NCI-H1417 (cell line): ENCODE data around the gene MARCO.
"Not testable (repeated sequence)": the region's sequence is repeated elsewhere in the genome, so short reads cannot be mapped to it uniquely, and the experiment has no call there.

Source experiments
- DNase-seq, 3 experiments: peaks; one replicate each; lab custom pipeline; 2025; lab: John Stamatoyannopoulos, UW

Gene MARCO

DNA sequence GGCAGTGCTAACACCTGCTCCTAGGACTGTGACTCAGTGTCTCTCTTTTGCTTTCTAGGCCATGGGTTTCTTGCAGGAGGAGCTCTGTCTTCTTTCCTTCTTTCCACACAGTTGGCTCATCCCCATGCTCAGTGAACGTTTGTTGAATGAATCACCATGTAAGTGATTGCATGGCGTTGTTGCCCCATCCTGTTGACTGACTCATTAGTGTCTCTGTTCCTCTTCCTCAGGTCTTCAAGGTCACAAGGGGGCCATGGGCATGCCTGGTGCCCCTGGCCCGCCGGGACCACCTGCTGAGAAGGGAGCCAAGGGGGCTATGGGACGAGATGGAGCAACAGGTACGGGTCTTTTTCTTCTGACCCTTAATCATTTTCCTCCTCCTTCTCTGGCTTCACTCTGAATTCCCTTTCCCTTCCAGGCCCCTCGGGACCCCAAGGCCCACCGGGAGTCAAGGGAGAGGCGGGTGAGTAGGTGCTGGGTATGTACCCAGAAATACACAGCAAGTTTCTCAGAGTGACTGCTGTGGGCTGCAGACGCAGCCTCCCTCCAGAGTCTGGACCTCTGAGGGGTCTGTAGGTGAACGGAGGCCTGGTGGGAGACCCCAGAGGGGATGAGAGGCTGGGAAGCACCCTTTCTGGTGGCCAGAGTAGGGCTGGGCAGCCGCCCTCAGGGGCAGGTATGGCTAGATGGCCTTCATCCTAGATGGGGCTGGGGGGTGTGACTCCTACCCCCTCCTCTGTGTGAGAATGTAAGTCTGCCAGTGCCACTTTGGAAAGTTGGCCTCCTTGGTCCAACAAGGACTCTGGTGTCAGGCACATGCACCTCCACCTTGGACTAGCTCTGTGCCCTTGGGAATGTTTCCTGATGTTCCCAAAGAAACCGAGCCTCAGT, 32.4 kb downstream of the MARCO start:
- no peak for DNase-seq

- DNase-seq = no peak
Observed at GRCh38 chr2:118975133-118975532, 33.1 kb downstream of the MARCO start.

DNA sequence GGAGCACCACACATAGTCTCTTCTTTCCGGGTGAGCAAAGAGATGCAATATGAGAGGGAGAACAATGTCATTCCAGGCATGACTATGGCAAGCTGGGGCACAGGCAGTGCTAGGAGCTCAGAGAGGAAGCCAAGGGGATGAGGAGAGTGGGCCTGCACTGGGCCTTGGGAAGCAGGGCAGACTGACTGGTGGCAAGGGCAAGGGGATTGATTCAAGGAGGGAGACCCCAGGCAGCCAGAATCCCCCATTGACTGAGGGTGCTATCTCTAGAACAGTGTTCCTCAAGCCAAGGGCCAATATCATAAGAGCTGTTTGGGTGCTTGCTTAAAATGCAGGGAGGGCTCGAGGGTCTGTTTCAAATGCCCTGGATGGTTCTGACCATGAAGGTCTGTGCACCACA, 36.1 kb downstream of the MARCO start:
- no peak for DNase-seq

GRCh38 chr2:118979152-118979861, 37.3 kb downstream of the MARCO start:
- no peak for DNase-seq

GRCh38 chr2:118980022-118980421, 38.0 kb downstream of the MARCO start:
- DNase-seq = no peak

GRCh38 chr2:118980573-118980972, 38.6 kb downstream of the MARCO start:
- DNase-seq = no peak

DNA sequence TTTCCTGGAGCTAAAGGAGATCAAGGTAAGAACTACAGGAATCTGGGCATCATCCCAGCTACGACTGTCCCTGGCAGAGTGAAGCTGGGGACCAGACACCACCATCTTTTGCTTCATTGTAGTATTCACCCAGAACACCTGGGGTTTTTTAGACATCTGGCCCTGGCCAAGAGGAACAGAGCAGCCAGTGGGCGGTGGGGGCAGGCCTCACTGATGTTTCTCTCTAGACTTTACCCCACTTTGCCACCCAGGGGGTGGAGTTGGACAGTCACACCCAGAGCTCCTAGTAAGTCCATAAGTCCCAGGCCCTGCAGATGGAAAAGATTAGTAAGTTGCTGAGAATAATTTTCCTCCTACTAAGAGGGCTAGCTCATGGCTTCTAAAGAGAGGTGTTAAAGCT, 39.6 kb downstream of the MARCO start:
- DNase-seq = no peak

DNA sequence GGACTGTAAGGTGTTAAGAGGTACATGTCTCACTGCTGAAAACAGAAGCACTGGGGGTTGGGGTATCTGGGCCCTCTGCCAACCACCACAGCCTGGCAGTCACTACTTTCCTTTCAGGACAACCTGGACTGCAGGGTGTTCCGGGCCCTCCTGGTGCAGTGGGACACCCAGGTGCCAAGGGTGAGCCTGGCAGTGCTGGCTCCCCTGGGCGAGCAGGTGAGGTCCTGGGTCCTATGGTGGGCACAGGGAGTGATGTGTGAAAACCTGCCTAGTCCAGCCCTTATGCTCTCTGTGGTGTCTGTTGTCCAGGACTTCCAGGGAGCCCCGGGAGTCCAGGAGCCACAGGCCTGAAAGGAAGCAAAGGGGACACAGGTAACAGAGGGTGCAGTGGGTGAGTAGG, 40.0 kb downstream of the MARCO start:
- DNase-seq = no peak

DNA sequence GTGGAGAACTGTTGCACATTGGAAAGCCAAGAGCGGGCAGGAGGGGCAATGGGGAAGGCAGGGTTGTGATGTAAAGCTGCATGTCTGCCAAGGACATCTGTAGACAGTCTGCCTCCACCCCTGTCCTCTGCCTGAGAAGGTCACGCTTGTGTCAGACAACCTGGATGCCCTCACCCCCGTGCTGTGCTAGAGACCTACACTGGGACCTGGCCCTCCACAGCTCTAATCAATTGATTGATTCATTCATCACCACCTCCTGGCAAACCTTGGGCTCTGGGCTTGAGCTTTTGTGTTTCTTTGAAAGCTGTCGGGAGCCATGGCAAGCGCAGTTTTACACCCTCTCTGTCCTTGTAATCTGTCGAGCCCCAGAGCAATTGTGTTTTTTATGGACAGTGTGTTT, 41.1 kb downstream of the MARCO start:
- no peak for DNase-seq

DNA sequence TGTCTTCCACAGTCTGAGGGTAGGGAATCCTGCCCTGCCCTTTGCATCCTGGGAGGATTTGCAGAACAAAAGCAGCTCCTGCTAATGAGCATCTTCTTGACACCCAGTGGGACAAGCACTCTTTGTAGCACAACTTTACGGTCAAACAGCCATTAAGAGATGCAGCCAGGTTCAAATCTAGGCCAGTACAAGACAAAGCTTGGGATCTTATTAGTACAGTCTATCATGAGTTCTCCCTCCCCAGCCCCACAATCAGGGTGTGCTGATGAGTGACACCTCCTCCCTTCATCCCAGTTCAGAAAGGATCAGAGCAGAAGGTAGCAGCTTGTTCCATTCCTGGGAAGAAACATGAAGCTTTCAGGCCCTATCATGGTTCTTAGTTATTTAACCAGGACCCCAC, 41.9 kb downstream of the MARCO start:
- DNase-seq = no peak

- DNase-seq = no peak
Observed at GRCh38 chr2:118986738-118987137, 44.7 kb downstream of the MARCO start.

DNA sequence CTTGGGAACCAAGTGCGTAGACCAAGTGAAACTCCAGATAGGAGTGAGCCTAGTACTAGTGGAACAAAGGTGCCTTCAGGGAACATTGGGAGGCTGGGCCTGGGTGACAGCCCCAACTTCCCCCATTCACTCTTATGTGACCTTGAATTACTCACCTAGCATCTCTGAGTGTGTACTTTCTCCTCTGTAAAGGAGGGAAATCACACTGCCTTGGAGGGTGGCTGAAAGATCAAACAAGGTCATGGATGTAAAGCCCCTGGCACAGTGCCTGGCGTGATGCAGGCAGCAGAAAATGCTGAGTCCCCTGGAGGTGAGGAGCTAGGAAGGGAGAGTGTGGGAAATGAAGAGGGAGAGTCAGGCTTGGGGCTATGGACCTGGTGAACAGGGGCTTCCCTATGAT, 45.9 kb downstream of the MARCO start:
- no peak for DNase-seq

DNA sequence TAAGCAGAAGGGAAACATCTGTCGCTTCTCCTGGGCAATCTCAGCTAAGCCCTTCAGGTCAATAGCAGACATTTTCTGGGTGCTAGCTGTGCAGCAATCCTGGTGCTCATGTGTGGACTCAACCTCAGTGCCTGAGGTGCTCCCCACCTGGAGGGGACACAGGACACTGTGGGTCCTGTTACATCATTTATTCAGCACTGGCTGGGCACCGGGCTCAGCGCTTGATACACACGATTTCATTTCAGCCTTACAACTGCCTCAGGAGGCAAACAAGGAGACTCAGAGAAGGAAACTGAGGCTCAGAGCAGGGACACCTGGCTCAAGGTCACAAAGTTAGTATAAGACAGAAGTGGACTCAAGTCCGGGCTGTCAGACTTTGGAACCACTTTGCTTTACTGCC, 46.7 kb downstream of the MARCO start:
- DNase-seq = no peak

DNA sequence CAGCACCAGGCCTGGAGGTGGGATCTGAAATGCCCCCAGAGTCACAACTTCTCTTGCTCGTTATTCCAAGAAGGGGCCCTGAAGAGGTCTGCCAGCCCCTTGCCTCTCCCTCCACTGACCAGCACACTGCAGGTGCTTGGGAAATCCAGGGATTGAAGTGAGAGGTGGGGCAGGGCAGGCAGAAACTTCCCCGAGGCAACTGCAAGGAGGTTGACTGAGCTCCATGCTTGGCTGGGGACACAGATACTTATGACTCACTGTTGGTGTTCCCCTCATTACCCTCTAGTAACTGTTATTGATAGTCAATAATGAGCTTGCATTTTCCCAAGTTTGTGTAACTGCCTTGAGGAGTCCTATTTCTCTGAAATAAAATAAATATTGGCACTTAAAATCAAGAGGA, 47.5 kb downstream of the MARCO start:
- DNase-seq = no peak

DNA sequence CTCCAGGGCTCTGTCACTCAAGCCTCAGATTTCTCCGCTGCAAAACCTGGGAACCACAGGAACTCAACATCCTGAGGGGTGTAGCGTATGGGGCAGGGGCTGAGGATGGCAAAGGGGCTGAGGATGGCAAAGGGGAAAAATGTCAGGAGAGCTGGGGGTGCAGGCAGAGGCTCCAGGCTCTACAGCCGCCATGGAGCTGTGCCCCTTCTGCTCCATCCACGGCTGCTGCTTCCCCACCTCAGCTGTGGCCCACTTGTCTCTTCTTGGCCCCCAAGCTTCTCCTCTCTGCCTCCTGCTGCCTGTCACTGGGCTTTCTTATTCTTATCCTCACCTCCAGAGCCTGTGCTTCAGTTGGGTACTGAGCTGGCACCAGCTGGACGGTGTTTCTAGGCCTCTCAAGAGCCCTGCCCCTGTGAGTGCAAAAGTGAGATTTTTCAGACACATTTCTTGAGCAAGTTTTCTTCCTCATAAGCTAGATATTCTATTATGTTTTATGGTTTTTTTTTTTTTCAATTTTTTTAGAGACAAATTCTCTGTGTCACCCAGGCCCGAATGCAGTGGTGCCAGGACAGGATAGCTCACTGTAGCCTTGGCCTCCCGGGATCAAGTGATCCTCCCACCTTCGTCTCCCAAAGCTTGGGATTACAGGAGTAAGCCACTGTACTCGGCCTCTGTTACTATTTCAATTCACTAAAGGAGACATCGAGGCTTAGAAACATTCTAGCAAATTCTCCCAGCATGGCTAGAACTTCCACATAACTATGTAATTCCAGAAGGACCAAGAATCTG, 49.0 kb downstream of the MARCO start:
- DNase-seq = no peak

DNA sequence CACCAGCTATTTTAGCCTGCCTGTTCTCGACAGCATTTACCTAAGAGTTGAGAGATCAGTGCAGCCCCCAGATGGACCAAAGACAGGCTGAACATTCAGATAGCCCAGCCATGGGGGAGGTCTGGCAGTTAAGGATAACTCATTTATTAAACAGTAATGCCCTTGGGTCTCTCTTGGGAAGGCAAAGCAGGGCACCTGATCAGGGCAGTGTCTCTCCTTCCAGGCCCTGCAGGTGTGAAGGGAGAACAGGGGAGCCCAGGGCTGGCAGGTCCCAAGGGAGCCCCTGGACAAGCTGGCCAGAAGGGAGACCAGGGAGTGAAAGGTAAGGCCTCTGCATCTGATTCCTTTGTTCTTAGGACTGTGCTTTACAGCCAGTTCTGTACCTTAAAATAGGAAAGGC, 49.6 kb downstream of the MARCO start:
- DNase-seq = no peak

DNA sequence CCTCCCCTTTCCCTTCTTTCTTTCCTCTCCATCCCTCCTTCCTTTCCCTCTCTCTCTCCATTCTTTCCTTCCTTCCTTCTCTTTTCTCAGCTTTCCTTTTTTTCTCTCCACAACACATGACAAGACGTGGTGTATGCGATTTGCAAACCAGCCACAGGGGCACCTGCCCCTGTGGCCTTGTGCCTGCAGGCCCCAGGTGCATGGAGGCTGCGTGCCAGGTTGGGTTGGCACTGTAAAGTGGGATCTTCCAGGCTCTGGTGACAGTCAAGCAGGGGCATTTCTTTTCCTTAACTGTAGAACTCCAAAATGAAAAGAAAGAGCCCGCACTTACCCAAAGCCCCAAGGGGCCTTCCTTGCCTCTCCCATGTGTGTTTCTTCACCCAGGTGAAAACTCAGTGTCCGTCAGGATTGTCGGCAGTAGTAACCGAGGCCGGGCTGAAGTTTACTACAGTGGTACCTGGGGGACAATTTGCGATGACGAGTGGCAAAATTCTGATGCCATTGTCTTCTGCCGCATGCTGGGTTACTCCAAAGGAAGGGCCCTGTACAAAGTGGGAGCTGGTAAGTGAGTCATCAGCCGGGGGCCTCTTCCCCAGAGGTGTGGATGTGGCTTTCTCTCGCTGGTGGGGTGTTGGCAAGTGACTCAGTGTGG, 50.9 kb downstream of the MARCO start:
- no peak for DNase-seq

- DNase-seq = no peak
Observed at GRCh38 chr2:118993392-118993752, 51.4 kb downstream of the MARCO start.

DNA sequence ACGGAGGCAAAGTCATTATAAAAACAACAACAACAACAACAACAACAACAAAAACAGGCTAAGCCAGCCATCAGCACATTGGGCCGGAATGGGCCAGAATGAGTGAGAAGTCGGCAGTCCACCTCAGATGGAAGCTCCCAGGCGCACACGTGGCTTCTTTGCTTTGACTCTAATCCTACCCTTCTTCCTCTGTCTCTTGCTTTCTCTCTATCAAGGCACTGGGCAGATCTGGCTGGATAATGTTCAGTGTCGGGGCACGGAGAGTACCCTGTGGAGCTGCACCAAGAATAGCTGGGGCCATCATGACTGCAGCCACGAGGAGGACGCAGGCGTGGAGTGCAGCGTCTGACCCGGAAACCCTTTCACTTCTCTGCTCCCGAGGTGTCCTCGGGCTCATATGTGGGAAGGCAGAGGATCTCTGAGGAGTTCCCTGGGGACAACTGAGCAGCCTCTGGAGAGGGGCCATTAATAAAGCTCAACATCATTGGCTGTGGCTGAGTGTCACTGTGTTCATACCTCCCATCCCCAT, 52.2 kb downstream of the MARCO start:
- no peak for DNase-seq

GRCh38 chr2:118994778-118995177, 52.8 kb downstream of the MARCO start:
- DNase-seq = no peak

DNA sequence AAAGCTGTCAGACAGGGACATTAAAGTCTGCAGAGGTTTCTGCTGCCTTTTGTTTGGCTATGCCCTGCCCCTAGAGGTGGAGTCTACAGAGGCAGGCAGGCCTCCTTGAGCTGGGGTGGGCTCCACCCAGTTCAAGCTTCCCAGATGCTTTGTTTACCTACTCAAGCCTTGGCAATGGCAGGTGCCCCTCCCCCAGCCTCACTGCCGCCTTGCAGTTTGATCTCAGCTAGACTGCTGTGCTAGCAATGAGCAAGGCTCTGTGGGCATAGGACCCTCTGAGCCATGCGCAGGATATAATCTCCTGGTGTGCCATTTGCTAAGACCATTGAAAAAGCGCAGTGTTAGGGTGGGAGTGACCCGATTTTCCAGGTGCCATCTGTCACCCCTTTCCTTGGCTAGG, 61.9 kb downstream of the MARCO start:
- DNase-seq = not testable (repeated sequence)

DNA sequence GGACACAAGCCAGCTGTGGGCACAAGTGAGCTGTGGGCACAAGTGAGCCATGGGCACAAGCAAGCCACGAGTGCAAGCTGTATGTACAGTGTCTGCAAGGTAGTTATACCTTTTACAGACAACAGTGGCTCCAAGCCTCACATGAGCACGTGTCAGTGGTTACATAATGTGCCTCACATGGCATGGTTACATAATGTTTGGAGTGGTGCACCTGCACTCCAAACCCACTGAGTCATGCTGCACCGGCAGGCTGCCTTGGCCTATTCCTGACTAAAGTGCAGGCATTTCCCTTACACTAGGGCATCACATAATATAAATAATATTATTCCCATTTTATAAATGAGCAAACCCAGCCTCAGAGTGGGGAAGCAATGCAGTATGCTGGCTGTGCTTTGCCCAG, 62.6 kb downstream of the MARCO start:
- DNase-seq = no peak
